GM18951 (cell line): Measurements from ENCODE around the gene VAMP8.

ENCODE experiments used
- POLR2A ChIP-seq: IDR thresholded peaks from 4 replicates; pipeline ENCODE4 v1.6.1; 2011; ENCODE audit warnings: mild to moderate bottlenecking; ENCODE audit not compliant: insufficient read length, insufficient read depth; ENCODE audit errors: extremely low read depth
- in situ Hi-C: fragments of 300-500 bp; cut with MboI; formaldehyde crosslinking; loops from one replicate; pipeline ENCODE4 v1.12.0; 2022; ENCODE audit warnings: low sequenced_read_pairs, mixed read lengths, inconsistent platforms; ENCODE audit not compliant: unreplicated experiment

The VAMP8 gene

DNA sequence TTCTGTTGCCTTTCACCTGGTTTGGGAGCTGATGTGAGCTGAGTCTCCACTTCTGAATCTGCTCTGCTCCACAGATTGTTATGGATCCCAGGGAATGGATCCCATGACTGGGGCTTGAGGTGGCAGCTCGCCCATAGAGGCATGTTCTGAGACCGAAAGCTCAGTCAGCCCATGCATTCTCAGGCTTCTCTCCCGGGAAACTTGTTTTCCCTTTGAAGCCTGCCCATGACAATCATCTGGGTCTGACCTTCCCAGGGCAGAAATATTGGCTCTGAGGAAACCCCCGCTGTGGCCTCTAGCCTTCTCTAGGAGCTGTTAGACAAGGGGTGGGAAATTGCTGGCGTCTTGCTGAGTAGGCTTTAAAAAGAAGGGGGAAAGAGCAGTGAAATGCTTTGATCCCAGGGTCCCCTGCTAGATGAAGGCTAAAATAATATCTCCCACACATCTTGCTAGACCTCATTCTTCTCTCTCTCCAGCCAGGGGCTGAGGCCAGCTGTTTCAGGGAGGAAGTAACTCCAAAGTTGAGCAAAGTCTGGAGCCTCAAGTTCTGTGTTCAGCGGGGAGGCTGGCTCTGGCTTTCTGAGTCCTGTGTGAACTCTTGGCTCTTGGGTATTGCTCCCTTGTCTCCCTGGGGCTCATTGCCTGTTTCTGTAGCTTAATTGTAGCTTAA lies 2.0 kb downstream of the VAMP8 start:
- TF ChIP-seq POLR2A = no peak
- in situ Hi-C loops = no loop called here

DNA sequence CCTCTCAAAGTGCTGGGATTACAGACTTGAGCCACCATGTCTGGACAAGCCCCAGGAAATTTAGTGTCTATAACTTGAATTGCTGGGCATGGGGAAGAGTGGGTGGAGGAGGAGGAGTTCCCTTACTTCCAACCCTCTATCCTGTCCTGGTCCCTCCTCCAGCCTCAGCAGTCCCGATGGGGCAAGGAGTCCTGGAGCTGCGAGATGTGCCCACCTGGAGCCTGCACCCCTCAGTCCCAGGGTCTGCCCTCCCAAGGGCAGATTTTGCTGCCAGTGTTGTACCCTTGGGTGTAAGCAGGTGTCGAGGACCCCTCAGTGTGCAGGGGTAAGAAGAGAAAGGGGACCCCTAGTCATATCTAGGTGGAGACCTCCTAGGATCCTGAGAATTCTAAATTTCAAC lies 2.8 kb downstream of the VAMP8 start:
- TF ChIP-seq POLR2A = no peak
- in situ Hi-C loops = no loop called here

DNA sequence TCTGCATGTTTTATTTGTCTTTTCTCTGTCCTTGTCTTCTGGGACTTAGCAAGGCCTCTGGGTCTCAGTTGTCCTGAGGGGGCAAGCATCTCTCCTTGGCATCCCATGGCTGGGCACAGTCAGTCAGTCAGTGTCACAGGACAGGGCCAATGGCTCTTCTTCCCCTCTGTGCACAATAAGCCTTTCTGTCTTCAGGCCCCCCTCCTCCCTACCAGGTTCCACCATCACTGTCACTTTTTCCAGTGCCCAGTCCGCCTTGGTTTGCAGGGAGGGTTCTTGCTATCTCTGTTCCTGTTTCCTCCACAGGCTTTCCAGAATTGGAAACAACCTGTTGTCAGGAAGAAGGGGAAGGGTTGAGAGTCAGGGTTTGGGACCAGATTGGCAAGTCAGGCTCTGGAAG lies 5.1 kb downstream of the VAMP8 start:
- TF ChIP-seq POLR2A = no peak
- in situ Hi-C loops = no loop called here

DNA sequence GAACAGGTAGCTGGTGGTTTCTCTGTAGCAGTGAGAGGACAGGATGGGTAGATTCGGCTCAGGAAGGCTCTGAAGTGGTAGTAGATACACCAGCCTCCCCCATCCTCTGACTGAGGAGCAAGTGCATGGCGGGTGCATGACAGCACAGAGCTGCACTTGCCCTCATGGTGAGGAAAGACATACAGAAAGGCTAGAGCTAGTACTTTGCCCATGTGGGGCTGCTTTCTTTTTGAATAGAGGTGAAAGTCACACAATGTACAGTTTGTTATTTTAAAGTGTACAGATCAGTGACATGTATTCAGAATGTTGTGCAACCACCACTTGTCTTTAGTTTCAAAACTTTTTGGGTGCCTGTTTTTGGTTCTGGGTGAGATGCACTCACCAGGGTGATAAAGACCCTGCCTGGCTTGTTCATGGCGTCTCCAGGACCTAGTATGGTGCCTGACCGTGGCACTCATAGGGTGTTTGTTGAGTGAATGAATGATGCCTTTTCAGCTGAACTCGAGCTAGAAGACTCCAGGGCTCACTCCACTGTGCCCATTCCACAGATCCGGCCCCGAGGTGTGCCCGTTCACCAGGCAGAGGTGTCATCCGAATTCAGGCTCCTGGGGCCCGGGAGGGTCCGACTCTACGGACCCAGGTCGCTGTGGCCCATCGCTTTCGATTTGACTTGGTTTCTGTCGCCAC lies 6.4 kb downstream of the VAMP8 start:
- in situ Hi-C loops = no loop called here

GRCh38 chr2:85584354-85584856 lies 7.0 kb downstream of the VAMP8 start, which contains the start of gene VAMP5:
Gene VAMP5, plus strand, starts transcription at chr2:85584431. Its CDS starts 60 bp downstream, at chr2:85584491.
- peak; percentile 65 for TF ChIP-seq POLR2A
- in situ Hi-C loops = no loop called here

More for the DNA sequence above, 6.4 kb downstream of the VAMP8 start:
- TF ChIP-seq POLR2A = no peak

GRCh38 chr2:85584857-85585780 lies 7.7 kb downstream of the VAMP8 start:
- in situ Hi-C loops = no loop called here
- TF ChIP-seq POLR2A = no peak

- no peak for TF ChIP-seq POLR2A
- in situ Hi-C loops = no loop called here
Observed at GRCh38 chr2:85585781-85586105, 8.4 kb downstream of the VAMP8 start.

DNA sequence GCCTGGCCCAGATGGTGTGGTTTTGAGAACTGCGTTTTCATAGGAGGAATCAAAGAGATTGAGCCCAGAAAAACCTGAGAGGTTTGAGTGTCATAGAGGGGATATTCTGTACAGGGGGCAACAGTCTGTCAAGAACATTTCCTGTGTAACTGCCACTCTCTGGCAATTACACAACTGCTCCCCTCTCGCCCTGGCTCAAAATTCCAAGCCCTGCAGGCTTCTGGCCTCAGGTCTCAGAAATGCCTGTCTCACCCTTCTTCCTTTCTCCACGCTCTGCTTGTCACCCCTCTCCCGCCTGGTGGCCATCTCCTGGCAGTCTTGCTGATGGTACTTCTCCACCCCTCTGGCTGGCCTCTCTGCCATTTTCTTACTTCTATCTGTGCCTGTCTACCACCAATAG lies 10.8 kb downstream of the VAMP8 start:
- in situ Hi-C loops = no loop called here
- TF ChIP-seq POLR2A = no peak

- no peak for TF ChIP-seq POLR2A
- in situ Hi-C loops = no loop called here
Observed at GRCh38 chr2:85588645-85589044, 11.3 kb downstream of the VAMP8 start.

DNA sequence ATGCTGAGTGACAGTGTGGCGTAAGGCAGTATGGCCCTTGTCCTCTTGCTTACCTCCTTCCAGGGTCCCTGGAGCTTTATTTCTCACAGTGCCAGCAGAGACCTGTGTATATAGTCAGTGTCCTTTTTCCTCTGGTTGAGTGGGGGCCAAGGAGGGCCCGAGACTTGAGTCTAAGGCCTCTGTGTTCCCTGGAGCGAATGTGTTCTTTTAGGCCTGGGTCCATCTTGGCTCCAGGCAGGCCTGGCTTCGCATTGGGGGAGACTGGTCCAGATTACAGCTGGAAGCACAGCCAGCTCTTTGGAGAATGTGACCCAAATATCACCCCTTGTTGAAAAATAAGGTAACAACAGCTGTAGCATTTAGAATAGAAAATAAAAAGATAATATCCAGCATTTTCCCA lies 11.8 kb downstream of the VAMP8 start:
- no peak for TF ChIP-seq POLR2A
- in situ Hi-C loops = no loop called here

GRCh38 chr2:85589982-85590791 lies 12.8 kb downstream of the VAMP8 start:
- TF ChIP-seq POLR2A = no peak
- in situ Hi-C loops = no loop called here

DNA sequence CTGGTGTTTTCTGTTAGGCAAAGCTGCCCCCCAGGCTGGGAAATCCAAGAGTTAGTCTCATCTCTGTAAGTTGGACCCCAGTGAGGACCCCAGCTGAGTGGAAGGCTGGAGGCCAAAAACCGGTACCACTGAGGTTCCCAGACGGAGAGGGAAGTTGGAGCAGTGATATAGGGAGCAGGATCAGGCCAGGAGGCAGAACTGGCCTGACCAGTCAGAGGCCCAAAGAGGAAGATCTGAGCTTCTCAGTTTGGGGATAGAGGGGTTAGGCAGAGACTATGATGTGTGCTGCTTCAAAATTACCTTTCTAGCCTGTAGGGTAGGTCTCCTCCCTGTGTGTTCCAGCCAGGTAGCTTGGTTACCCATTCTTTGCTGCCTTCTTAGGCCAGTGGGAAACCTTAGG lies 13.6 kb downstream of the VAMP8 start:
- in situ Hi-C loops = no loop called here
- no peak for TF ChIP-seq POLR2A
